ENCODE results near the gene KCTD16. TPM values are rescaled to one million over a fixed set of nuclear protein-coding genes. Genes with fewer than 3 reads are reported as not detected.

Gene KCTD16
- polyA plus RNA-seq, 1 of the 3 experiments (the other 2 are of a cell fraction): 0.03 TPM

- TF ChIP-seq TCF12 (IDR thresholded peaks at IDR 0.05) (peak; percentile 76), GABPA (IDR thresholded peaks at IDR 0.05; ENCODE audit: low read depth) (no peak), FOXM1 (IDR thresholded peaks at IDR 0.05; ENCODE audit: low read depth) (0 out of 2 replicates have a peak, but pooled peaks have one; percentile 42), RAD21 (IDR thresholded peaks at IDR 0.05; ENCODE audit: low read length) (no peak), POLR2AphosphoS5 (IDR thresholded peaks at IDR 0.05; ENCODE audit: low read depth, low read length) (0 out of 2 replicates have a peak, but pooled peaks have one; percentile 45), MXI1 (IDR thresholded peaks at IDR 0.05; ENCODE audit: low read depth, low read length) (no peak), FOSL2 (IDR thresholded peaks at IDR 0.05; ENCODE audit: borderline replicate concordance, low read depth) (peak; percentile 59; the same call in 1 of the 2 replicates), EP300 (IDR thresholded peaks at IDR 0.05; ENCODE audit: borderline replicate concordance in 1 of 2, low read depth in 1 of 2, low read length in 1 of 2) (peak; percentile 48 to 70; a peak in 2 of 4 replicates), NFIC (IDR thresholded peaks at IDR 0.05; ENCODE audit: borderline replicate concordance) (peak; percentile 36; the same call in 1 of the 2 replicates), CHD2 (IDR thresholded peaks at IDR 0.05; ENCODE audit: low read length, partially characterized antibody) (no peak)
- TF ChIP-seq, protein P1, sequence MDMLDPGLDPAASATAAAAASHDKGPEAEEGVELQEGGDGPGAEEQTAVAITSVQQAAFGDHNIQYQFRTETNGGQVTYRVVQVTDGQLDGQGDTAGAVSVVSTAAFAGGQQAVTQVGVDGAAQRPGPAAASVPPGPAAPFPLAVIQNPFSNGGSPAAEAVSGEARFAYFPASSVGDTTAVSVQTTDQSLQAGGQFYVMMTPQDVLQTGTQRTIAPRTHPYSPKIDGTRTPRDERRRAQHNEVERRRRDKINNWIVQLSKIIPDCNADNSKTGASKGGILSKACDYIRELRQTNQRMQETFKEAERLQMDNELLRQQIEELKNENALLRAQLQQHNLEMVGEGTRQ (IDR thresholded peaks at IDR 0.05; ENCODE audit: borderline replicate concordance, low read depth, low read length): no peak
Measured at GRCh38 chr5:144189800-144190429, 19.2 kb downstream of the KCTD16 start (continued).

DNA sequence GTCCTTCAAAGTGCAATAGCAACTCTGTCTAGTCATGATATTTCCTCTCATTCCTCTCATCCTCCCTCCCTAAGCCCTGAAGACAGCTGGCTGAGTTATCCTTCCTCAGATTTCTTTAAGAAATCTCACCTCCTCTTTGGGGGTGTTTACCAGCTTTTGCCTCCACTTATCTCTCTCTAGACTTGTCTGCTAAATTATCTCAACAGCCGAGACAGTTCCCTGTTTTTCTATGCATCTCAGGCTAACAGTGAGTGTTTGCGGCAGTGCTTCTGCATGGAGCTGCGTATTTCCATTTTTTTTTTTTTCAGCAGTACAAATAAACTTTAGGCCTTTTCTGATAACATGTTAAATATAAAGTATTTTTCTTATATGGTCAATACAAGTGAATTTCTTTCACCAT, 20.9 kb downstream of the KCTD16 start:
- TF ChIP-seq, protein P2, sequence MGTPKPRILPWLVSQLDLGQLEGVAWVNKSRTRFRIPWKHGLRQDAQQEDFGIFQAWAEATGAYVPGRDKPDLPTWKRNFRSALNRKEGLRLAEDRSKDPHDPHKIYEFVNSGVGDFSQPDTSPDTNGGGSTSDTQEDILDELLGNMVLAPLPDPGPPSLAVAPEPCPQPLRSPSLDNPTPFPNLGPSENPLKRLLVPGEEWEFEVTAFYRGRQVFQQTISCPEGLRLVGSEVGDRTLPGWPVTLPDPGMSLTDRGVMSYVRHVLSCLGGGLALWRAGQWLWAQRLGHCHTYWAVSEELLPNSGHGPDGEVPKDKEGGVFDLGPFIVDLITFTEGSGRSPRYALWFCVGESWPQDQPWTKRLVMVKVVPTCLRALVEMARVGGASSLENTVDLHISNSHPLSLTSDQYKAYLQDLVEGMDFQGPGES (IDR thresholded peaks at IDR 0.05; ENCODE audit: low read depth, low read length): no peak
- TF ChIP-seq, protein P3, sequence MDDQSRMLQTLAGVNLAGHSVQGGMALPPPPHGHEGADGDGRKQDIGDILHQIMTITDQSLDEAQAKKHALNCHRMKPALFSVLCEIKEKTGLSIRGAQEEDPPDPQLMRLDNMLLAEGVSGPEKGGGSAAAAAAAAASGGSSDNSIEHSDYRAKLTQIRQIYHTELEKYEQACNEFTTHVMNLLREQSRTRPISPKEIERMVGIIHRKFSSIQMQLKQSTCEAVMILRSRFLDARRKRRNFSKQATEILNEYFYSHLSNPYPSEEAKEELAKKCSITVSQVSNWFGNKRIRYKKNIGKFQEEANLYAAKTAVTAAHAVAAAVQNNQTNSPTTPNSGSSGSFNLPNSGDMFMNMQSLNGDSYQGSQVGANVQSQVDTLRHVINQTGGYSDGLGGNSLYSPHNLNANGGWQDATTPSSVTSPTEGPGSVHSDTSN (IDR thresholded peaks at IDR 0.05): no peak
- TF ChIP-seq, protein P4, sequence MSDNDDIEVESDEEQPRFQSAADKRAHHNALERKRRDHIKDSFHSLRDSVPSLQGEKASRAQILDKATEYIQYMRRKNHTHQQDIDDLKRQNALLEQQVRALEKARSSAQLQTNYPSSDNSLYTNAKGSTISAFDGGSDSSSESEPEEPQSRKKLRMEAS (IDR thresholded peaks at IDR 0.05; ENCODE audit: low read depth): no peak
- no peak for TF ChIP-seq RXRA (IDR thresholded peaks at IDR 0.05; ENCODE audit: borderline replicate concordance, low read depth)
- no peak for TF ChIP-seq TAF1 (IDR thresholded peaks at IDR 0.05; ENCODE audit: borderline replicate concordance, low read depth, low read length)
- no peak for TF ChIP-seq EP300 (IDR thresholded peaks at IDR 0.05; ENCODE audit: borderline replicate concordance in 1 of 2, low read depth in 1 of 2, low read length in 1 of 2)
- no peak for TF ChIP-seq NRF1 (IDR thresholded peaks at IDR 0.05; ENCODE audit: low read depth, low read length)
- no peak for TF ChIP-seq EZH2phosphoT487 (IDR thresholded peaks at IDR 0.05; ENCODE audit: borderline replicate concordance, low read depth)
- no peak for TF ChIP-seq MXI1 (IDR thresholded peaks at IDR 0.05; ENCODE audit: low read depth, low read length)
- no peak for TF ChIP-seq TCF12 (IDR thresholded peaks at IDR 0.05)
- no peak for TF ChIP-seq REST (IDR thresholded peaks at IDR 0.05; ENCODE audit: low read depth, low read length)
- TF ChIP-seq FOSL2 (IDR thresholded peaks at IDR 0.05; ENCODE audit: borderline replicate concordance, low read depth): no peak
- no peak for TF ChIP-seq SIN3A (IDR thresholded peaks at IDR 0.05; ENCODE audit: borderline replicate concordance, low read depth, low read length)
- no peak for TF ChIP-seq TEAD4 (IDR thresholded peaks at IDR 0.05; ENCODE audit: borderline replicate concordance, insufficient read depth)
- TF ChIP-seq ELF1 (IDR thresholded peaks at IDR 0.05): no peak
- TF ChIP-seq, protein P5, sequence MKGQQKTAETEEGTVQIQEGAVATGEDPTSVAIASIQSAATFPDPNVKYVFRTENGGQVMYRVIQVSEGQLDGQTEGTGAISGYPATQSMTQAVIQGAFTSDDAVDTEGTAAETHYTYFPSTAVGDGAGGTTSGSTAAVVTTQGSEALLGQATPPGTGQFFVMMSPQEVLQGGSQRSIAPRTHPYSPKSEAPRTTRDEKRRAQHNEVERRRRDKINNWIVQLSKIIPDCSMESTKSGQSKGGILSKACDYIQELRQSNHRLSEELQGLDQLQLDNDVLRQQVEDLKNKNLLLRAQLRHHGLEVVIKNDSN (IDR thresholded peaks at IDR 0.05; ENCODE audit: borderline replicate concordance, low read depth): no peak
- Histone ChIP-seq H3K9me3 (no peaks in the 10 kb centered on the region), H3K4me3 (ENCODE audit: low read depth in 2 of 2, low read length in 1 of 2) (peak overlapping the region in 1 of 2 experiments; percentile 29; a peak in 1 of 4 replicates), H3K27me3 (ENCODE audit: insufficient read depth) (no peaks in the 10 kb centered on the region), H4K20me1 (ENCODE audit: insufficient read depth) (no peaks in the 10 kb centered on the region), H3K79me2 (ENCODE audit: insufficient read depth) (no peaks in the 10 kb centered on the region), H3K9me2 (no peaks in the 10 kb centered on the region), H3K27ac (ENCODE audit: low read depth in 2 of 2, low read length in 1 of 2) (no peak overlapping the region), H3K9ac (no peak overlapping the region), H2AFZ (ENCODE audit: low read depth) (0 out of 2 replicates have a peak overlapping the region, but pooled peaks have one; percentile 61), H3K4me1 (ENCODE audit: control insufficient read depth in 1 of 2, insufficient read depth in 2 of 2, low read depth in 1 of 2, low read length in 1 of 2) (peaks cover 8 to 17% of the 10 kb centered on the region in 2 experiments; a peak in 3 of 4 replicates), H3K36me3 (replicated peaks in 1 of 2; ENCODE audit: control insufficient read depth in 1 of 2, insufficient read depth in 2 of 2, low read length in 1 of 2) (no peaks in the 10 kb centered on the region), H3F3A (replicated peaks; ENCODE audit: insufficient read depth) (peaks cover 28% of the 10 kb centered on the region), H3K4me2 (peak overlapping the region; percentile 40; the same call in 1 of the 2 replicates)
- CTCF ChIA-PET: interaction anchor here (3.9 kb wide), 1 partner anchor 12 kb away, joined by 23 read pairs; no protein-coding TSS in a partner anchor
- POLR2A ChIA-PET: no interaction called here
- WGBS (ENCODE audit: low lambda C conversion rate): 91% methylated on average over 3 of the region's 3 CpGs
- no peak for DNase-seq

Measured in SK-N-SH (cell line).